GM12878 (cell line): ENCODE measurements around the gene RANBP3. TPM values are rescaled to one million over a fixed set of nuclear protein-coding genes. Genes with fewer than 3 reads are reported as not detected.

Experiments
- ATAC-seq: fragments of 200-7000 bp; cut with Tn5 transposase; 3 replicates; pipeline ENCODE4 v1.9.1; 2020; ENCODE audit warnings: mild to moderate bottlenecking, moderate library complexity
- BruUV-seq: library from RNA; stranded (reverse); fragments of 400-500 nt; replicated peaks from 2 replicates; lab custom pipeline; 2021; lab: Mats Ljungman, UMichigan
- CTCF ChIA-PET: fragments of 300-600 bp; sonication (Branson Sonifier 250); formaldehyde crosslinking; extraction: SDS; loops from one replicate; lab custom pipeline; 2021; ENCODE audit warnings: inconsistent platforms; lab: Yijun Ruan, JAX
- POLR2A ChIA-PET: fragments of 350-600 bp; formaldehyde crosslinking; extraction: SDS; loops from one replicate; lab custom pipeline; 2021; ENCODE audit warnings: inconsistent platforms; lab: Charles Lee
- RAD21 ChIA-PET: fragments of 300-600 bp; sonication (Branson Sonifier 250); formaldehyde crosslinking; loops from one replicate; lab custom pipeline; 2023; ENCODE audit warnings: antibody characterized with exemption; ENCODE audit not compliant: unreplicated experiment; lab: Charles Lee
- SMC1A ChIA-PET: fragments of 300-600 bp; sonication (Branson Sonifier 250); formaldehyde crosslinking; loops from one replicate; lab custom pipeline; 2023; ENCODE audit not compliant: unreplicated experiment, uncharacterized antibody; lab: Charles Lee
- DNase-seq: peaks from one replicate; pipeline ENCODE4 v3.0.0-alpha.2; 2011; ENCODE audit warnings: low read depth, low spot score
- FAIRE-seq: peaks from 3 replicates; lab custom pipeline; 2011; peaks lifted over from hg19 to GRCh38; lab: Jason Lieb, UNC
- H2AFZ ChIP-seq: 2 replicates; pipeline ENCODE4 v1.6.0; 2011; ENCODE audit warnings: low read depth, low read length, control low read depth; ENCODE audit not compliant: control insufficient read depth
- H3K27ac ChIP-seq: 2 replicates; pipeline ENCODE4 v1.5.1; 2011; ENCODE audit warnings: control low read depth; ENCODE audit not compliant: control insufficient read depth, insufficient read depth
- H3K27me3 ChIP-seq, 2 experiments: replicated peaks in 1 of 2; 2 replicates each; pipeline versions ENCODE4 v1.6.0 to v1.6.1; 2011; ENCODE audit warnings: low read length in 1 of 2; ENCODE audit not compliant: control insufficient read depth in 2 of 2, insufficient read depth in 2 of 2
- H3K36me3 ChIP-seq, 2 experiments: 2 replicates each; pipeline ENCODE4 v1.5.1; 2011; ENCODE audit warnings: low read length in 1 of 2; ENCODE audit not compliant: control insufficient read depth in 2 of 2, insufficient read depth in 2 of 2
- H3K4me1 ChIP-seq: 2 replicates; pipeline ENCODE4 v1.6.1; 2011; ENCODE audit warnings: mild to moderate bottlenecking, low read length, moderate library complexity, mixed read lengths; ENCODE audit not compliant: control insufficient read depth, insufficient read depth
- H3K4me2 ChIP-seq: 2 replicates; pipeline ENCODE4 v1.6.0; 2011; ENCODE audit warnings: control low read depth; ENCODE audit not compliant: control insufficient read depth, insufficient read depth
- H3K4me3 ChIP-seq: fragments of 200-600 bp; sonication (generic); 2 replicates; pipeline ENCODE4 v1.5.1; 2016
- H3K79me2 ChIP-seq: 2 replicates; pipeline ENCODE4 v1.6.0; 2011; ENCODE audit warnings: low read length; ENCODE audit not compliant: control insufficient read depth, insufficient read depth
- H3K9ac ChIP-seq: 2 replicates; pipeline ENCODE4 v1.8.0; 2011; ENCODE audit warnings: low read length, control low read depth, mixed read lengths; ENCODE audit not compliant: control insufficient read depth, insufficient read depth
- H3K9me3 ChIP-seq: replicated peaks from 3 replicates; pipeline ENCODE4 v1.5.1; 2011; ENCODE audit warnings: mild to moderate bottlenecking, low read length; ENCODE audit not compliant: control insufficient read depth, insufficient read depth
- H4K20me1 ChIP-seq: 2 replicates; pipeline ENCODE4 v1.6.0; 2011; ENCODE audit not compliant: control insufficient read depth, insufficient read depth
- CBX3 ChIP-seq: fragments of 200-600 bp; sonication (generic); IDR thresholded peaks from 2 replicates; pipeline ENCODE4 v1.6.1; 2016; ENCODE audit warnings: low read depth, borderline replicate concordance
- CUX1 ChIP-seq: IDR thresholded peaks from 2 replicates; pipeline ENCODE4 v1.6.1; 2012; ENCODE audit warnings: improper control_type of control experiment, low read depth, low read length; ENCODE audit not compliant: insufficient replicate concordance
- FOXK2 ChIP-seq: fragments of 450-650 bp; IDR thresholded peaks from 2 replicates; pipeline ENCODE4 v1.6.1; 2017; ENCODE audit warnings: mild to moderate bottlenecking, moderate library complexity
- HDGF ChIP-seq: fragments of 450-650 bp; IDR thresholded peaks from 2 replicates; pipeline ENCODE4 v1.6.1; 2016; ENCODE audit warnings: antibody characterized with exemption
- MTA2 ChIP-seq: fragments of 450-650 bp; IDR thresholded peaks from 2 replicates; pipeline ENCODE4 v1.6.1; 2016; ENCODE audit warnings: low read depth, mild to moderate bottlenecking, moderate library complexity
- MTA3 ChIP-seq: IDR thresholded peaks from 2 replicates; pipeline ENCODE4 v1.6.1; 2012; ENCODE audit warnings: low read length, inconsistent platforms, borderline replicate concordance
- PAX5 ChIP-seq: IDR thresholded peaks from 2 replicates; pipeline ENCODE4 v1.6.1; 2011; ENCODE audit warnings: low read depth, low read length, borderline replicate concordance
- RUNX3 ChIP-seq: IDR thresholded peaks from 2 replicates; pipeline ENCODE4 v1.6.1; 2012; ENCODE audit warnings: low read length, inconsistent platforms
- SMARCA5 ChIP-seq: fragments of 450-650 bp; IDR thresholded peaks from 2 replicates; pipeline ENCODE4 v1.6.1; 2017; ENCODE audit warnings: mild to moderate bottlenecking
- TCF12 ChIP-seq: IDR thresholded peaks from 2 replicates; pipeline ENCODE4 v1.6.1; 2011; ENCODE audit warnings: low read depth, mild to moderate bottlenecking, low read length
- TCF7 ChIP-seq: IDR thresholded peaks from 2 replicates; pipeline ENCODE4 v1.6.1; 2014; ENCODE audit warnings: antibody characterized with exemption, borderline replicate concordance
- ZBTB4 ChIP-seq: fragments of 450-650 bp; formaldehyde crosslinking; IDR thresholded peaks from 2 replicates; pipeline ENCODE4 v1.4.0; 2022; ENCODE audit warnings: mild to moderate bottlenecking, moderate library complexity
- ZNF384 ChIP-seq: IDR thresholded peaks from 2 replicates; pipeline ENCODE4 v1.6.1; 2012; ENCODE audit warnings: low read depth, mild to moderate bottlenecking, low read length, improper control_type of control experiment, borderline replicate concordance
- ZNF687 ChIP-seq: fragments of 450-650 bp; IDR thresholded peaks from 2 replicates; pipeline ENCODE4 v1.6.1; 2017; ENCODE audit warnings: mild to moderate bottlenecking, moderate library complexity
- WGBS: methylation state at CpG from one replicate; pipeline ENCODE4 v1.1.6; 2016; ENCODE audit warnings: low lambda C conversion rate; ENCODE audit not compliant: insufficient replicate concordance, insufficient coverage; ENCODE audit errors: missing lambda C conversion rate; 5-methylcytosine and 5-hydroxymethylcytosine counted together
- in situ Hi-C: fragments of 300-500 bp; cut with MboI; formaldehyde crosslinking; loops from 9 replicates; pipeline ENCODE4 v1.14.3; 2018; ENCODE audit warnings: mixed read lengths
- intact Hi-C: fragments of 100-400 bp; cut with micrococcal nuclease; formaldehyde crosslinking; loops from one replicate; pipeline ENCODE4 v1.14.2; 2022; ENCODE audit not compliant: unreplicated experiment
- polyA plus RNA-seq, 11 experiments: library from polyadenylated mRNA; depleted of rRNA in 4 of 11; unstranded in 6 of 11; stranded (reverse) in 5 of 11; fragments of >200 nt; fragmentation: Nextera tagmentation in 4 of 11; fragmentation: Illumina TruSeq in 1 of 11; extraction: Ambion mirVana in 4 of 11; extraction: Trizol in 1 of 11; gene quantifications; 1 replicate in 1 of 11; 2 replicates in 10 of 11; pipeline versions ENCODE4 v1.2.1 to v1.2.3, GENCODE V29; 2011 to 2016; ENCODE audit warnings: inconsistent platforms in 2 of 11, missing spikeins in 2 of 11, low read depth in 1 of 11
- total RNA-seq, 4 experiments: library from RNA; depleted of rRNA in 3 of 4; stranded (reverse); fragments of >200 nt in 3 of 4; fragmentation: Illumina TruSeq in 1 of 4; extraction: Trizol in 1 of 4; gene quantifications; 2 replicates each; pipeline versions ENCODE4 v1.2.1 to v1.2.3, GENCODE V29; 2013 to 2021

Gene RANBP3
- total and polyA plus RNA-seq, 10 of the 15 experiments (the other 5 are each of a cell fraction or from before 2014, with no cell fraction given) = 1.1 to 81.6 (median 60.0) TPM

- H3K9ac ChIP-seq = no peak overlapping the region
- H3K79me2 ChIP-seq = no peaks in the 10 kb centered on the region
- H4K20me1 ChIP-seq = no peaks in the 10 kb centered on the region
- WGBS = 89% methylated on average over 22 of the region's 22 CpGs
- ATAC-seq = no peak
- no TSS peak for BruUV-seq
- H3K4me1 ChIP-seq = no peaks in the 10 kb centered on the region
- FAIRE-seq = no peak
- RAD21 ChIA-PET = no interaction called here
- no peak overlapping the region for H2AFZ ChIP-seq
- CTCF ChIA-PET = no interaction called here
- POLR2A ChIA-PET = no interaction called here
- no peak overlapping the region for H3K27ac ChIP-seq
- peaks cover 3 to 27% of the 10 kb centered on the region in 2 experiments; a peak in 3 of 4 replicates for H3K36me3 ChIP-seq
- H3K4me3 ChIP-seq = no peak overlapping the region
- no peaks in the 10 kb centered on the region for H3K27me3 ChIP-seq
- SMC1A ChIA-PET = no interaction called here
- no peaks in the 10 kb centered on the region for H3K9me3 ChIP-seq
- in situ Hi-C loops (no loop called here), intact Hi-C loops (no loop called here)
- H3K4me2 ChIP-seq = no peak overlapping the region
- no peak for DNase-seq
- TF ChIP-seq ZNF384 (no peak), FOXK2 (no peak), SMARCA5 (no peak), PAX5 (no peak), MTA2 (no peak), ZBTB4 (CRISPR knock-in tag) (no peak), CBX3 (no peak), MTA3 (no peak), HDGF (no peak), CUX1 (no peak), RUNX3 (no peak), TCF12 (no peak), ZNF687 (no peak), TCF7 (no peak)
Measured at GRCh38 chr19:5914358-5914774, 63.6 kb downstream of the RANBP3 start.
